WI38 (cell line): ENCODE data around the gene NALCN.

ENCODE experiments used
- H3K4me3 ChIP-seq: 2 replicates; pipeline ENCODE4 v1.5.1; 2011; ENCODE audit warnings: low read depth, mild to moderate bottlenecking, control low read depth, low read length
- TF ChIP-seq, protein P1 (sequence below): IDR thresholded peaks from 2 replicates; pipeline ENCODE4 v1.5.1; 2012; ENCODE audit warnings: low read depth, mild to moderate bottlenecking, control low read depth, low read length

Gene NALCN

GRCh38 chr13:101082441-101082840 is 333.9 kb downstream of the NALCN start:
- TF ChIP-seq, protein P1, sequence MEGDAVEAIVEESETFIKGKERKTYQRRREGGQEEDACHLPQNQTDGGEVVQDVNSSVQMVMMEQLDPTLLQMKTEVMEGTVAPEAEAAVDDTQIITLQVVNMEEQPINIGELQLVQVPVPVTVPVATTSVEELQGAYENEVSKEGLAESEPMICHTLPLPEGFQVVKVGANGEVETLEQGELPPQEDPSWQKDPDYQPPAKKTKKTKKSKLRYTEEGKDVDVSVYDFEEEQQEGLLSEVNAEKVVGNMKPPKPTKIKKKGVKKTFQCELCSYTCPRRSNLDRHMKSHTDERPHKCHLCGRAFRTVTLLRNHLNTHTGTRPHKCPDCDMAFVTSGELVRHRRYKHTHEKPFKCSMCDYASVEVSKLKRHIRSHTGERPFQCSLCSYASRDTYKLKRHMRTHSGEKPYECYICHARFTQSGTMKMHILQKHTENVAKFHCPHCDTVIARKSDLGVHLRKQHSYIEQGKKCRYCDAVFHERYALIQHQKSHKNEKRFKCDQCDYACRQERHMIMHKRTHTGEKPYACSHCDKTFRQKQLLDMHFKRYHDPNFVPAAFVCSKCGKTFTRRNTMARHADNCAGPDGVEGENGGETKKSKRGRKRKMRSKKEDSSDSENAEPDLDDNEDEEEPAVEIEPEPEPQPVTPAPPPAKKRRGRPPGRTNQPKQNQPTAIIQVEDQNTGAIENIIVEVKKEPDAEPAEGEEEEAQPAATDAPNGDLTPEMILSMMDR: no peak
- no peak overlapping the region for H3K4me3 ChIP-seq

- no peak overlapping the region for H3K4me3 ChIP-seq
Observed at GRCh38 chr13:101080616-101081015, 335.7 kb downstream of the NALCN start.

GRCh38 chr13:101065329-101065728 is 351.0 kb downstream of the NALCN start:
- no peak overlapping the region for H3K4me3 ChIP-seq
- TF ChIP-seq, protein P1: no peak

More at GRCh38 chr13:101080616-101081015, 335.7 kb downstream of the NALCN start:
- TF ChIP-seq, protein P1: no peak

DNA sequence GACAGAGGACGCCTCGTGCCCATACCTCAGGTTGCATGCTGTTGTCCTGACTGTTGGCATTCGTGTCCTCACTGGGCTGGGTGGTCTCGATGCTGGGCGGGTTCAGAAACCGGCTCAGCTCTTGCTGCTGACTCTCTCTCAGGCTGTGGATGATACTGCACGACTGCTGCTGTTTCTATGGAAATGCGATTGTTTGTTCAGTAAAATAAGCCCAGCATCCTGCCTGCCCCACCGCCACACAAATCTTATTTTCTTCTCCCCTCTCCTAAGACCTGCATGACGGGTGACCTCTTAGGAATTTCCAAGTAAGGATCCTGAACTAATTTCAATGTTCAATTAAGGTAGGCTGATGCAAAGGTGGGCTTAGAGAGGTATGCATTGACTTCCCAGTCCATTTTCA is 356.5 kb downstream of the NALCN start:
- H3K4me3 ChIP-seq: no peak overlapping the region
- TF ChIP-seq, protein P1: no peak

GRCh38 chr13:101058841-101059240 is 357.5 kb downstream of the NALCN start:
- no peak overlapping the region for H3K4me3 ChIP-seq
- TF ChIP-seq, protein P1: no peak

- TF ChIP-seq, protein P1: no peak
- no peak overlapping the region for H3K4me3 ChIP-seq
Observed at GRCh38 chr13:101053301-101054093, 362.8 kb downstream of the NALCN start.

- TF ChIP-seq, protein P1: no peak
- no peak overlapping the region for H3K4me3 ChIP-seq
Observed at GRCh38 chr13:101049166-101049850, 367.0 kb downstream of the NALCN start.
